C1 segment of cervical spinal cord (tissue), 14 donors: ENCODE measurements around the gene LRRIQ3.

Source experiments
- DNase-seq, 14 donors: peaks; one replicate each; lab custom pipeline; 2025; lab: John Stamatoyannopoulos, UW

Gene LRRIQ3

GRCh38 chr1:74107394-74107793 is 90.6 kb downstream of the LRRIQ3 start:
- no peak for DNase-seq

GRCh38 chr1:74091371-74091770 is 106.6 kb downstream of the LRRIQ3 start:
- DNase-seq: no peak

GRCh38 chr1:74083128-74083527 is 114.8 kb downstream of the LRRIQ3 start:
- DNase-seq: no peak

- no peak for DNase-seq
Measured at GRCh38 chr1:74065081-74065480, 132.9 kb downstream of the LRRIQ3 start.

- no peak for DNase-seq
Measured at GRCh38 chr1:74057719-74058118, 140.3 kb downstream of the LRRIQ3 start.

- DNase-seq: no peak
Measured at GRCh38 chr1:74053407-74053806, 144.6 kb downstream of the LRRIQ3 start.

GRCh38 chr1:74050386-74050785 is 147.6 kb downstream of the LRRIQ3 start:
- no peak for DNase-seq

GRCh38 chr1:74038042-74038441 is 159.9 kb downstream of the LRRIQ3 start:
- no peak for DNase-seq

- DNase-seq: no peak
Measured at GRCh38 chr1:74012583-74012982, 185.4 kb downstream of the LRRIQ3 start.

- no peak for DNase-seq
Measured at GRCh38 chr1:74011736-74012135, 186.2 kb downstream of the LRRIQ3 start.

GRCh38 chr1:74010206-74010605 is 187.8 kb downstream of the LRRIQ3 start:
- no peak for DNase-seq

- no peak for DNase-seq
Measured at GRCh38 chr1:74005533-74005932, 192.4 kb downstream of the LRRIQ3 start.

- no peak for DNase-seq
Measured at GRCh38 chr1:74003806-74004205, 194.2 kb downstream of the LRRIQ3 start.

- peak in 1 of 14 donors; percentile 84 for DNase-seq
Measured at GRCh38 chr1:73998348-73998959, 199.5 kb downstream of the LRRIQ3 start.

- no peak for DNase-seq
Measured at GRCh38 chr1:73980324-73981040, 217.5 kb downstream of the LRRIQ3 start.

GRCh38 chr1:73979684-73980083 is 218.3 kb downstream of the LRRIQ3 start:
- DNase-seq: no peak

GRCh38 chr1:73978964-73979363 is 219.0 kb downstream of the LRRIQ3 start:
- DNase-seq: no peak
